SK-N-SH treated with all-trans-retinoic acid at 6 μM for 48 hours (cell line): ENCODE results near the gene SYNE1.

Experiments
- ATAC-seq: fragments of 200-7000 bp; cut with Tn5 transposase; 3 replicates; pipeline ENCODE4 v1.9.1; 2020; ENCODE audit warnings: mild to moderate bottlenecking, moderate library complexity
- BACH2 ChIP-seq: fragments of 250-450 bp; sonication (Bioruptor Pico); IDR thresholded peaks from 2 replicates; pipeline ENCODE4 v1.9.0; 2021; ENCODE audit warnings: mild to moderate bottlenecking, borderline replicate concordance
- CSDC2 ChIP-seq: fragments of 250-450 bp; sonication (Bioruptor Pico); IDR thresholded peaks from 2 replicates; pipeline ENCODE4 v1.5.0; 2020; ENCODE audit warnings: mild to moderate bottlenecking, moderate library complexity
- ESRRG ChIP-seq: fragments of 250-450 bp; sonication (Bioruptor Pico); IDR thresholded peaks from 2 replicates; pipeline ENCODE4 v1.6.1; 2021; ENCODE audit warnings: mild to moderate bottlenecking
- ISL1 ChIP-seq: fragments of 250-450 bp; sonication (Bioruptor Pico); IDR thresholded peaks from 2 replicates; pipeline ENCODE4 v2.1.2; 2022; ENCODE audit warnings: mild to moderate bottlenecking, moderate library complexity
- OSR1 ChIP-seq: fragments of 250-450 bp; sonication (Bioruptor Pico); IDR thresholded peaks from 2 replicates; pipeline ENCODE4 v1.8.0; 2022; ENCODE audit warnings: moderate library complexity, mild to moderate bottlenecking, inconsistent platforms
- PPARA ChIP-seq: fragments of 250-450 bp; sonication (Bioruptor Pico); IDR thresholded peaks from 2 replicates; pipeline ENCODE4 v1.5.0; 2020; ENCODE audit warnings: mild to moderate bottlenecking, borderline replicate concordance
- RARB ChIP-seq: fragments of 250-450 bp; sonication (Bioruptor Pico); IDR thresholded peaks from 2 replicates; pipeline ENCODE4 v1.8.0; 2021; ENCODE audit warnings: mild to moderate bottlenecking, moderate library complexity
- SNAI2 ChIP-seq: fragments of 250-450 bp; sonication (Bioruptor Pico); IDR thresholded peaks from 2 replicates; pipeline ENCODE4 v1.5.0; 2020; ENCODE audit warnings: mild to moderate bottlenecking, moderate library complexity
- TCF4 ChIP-seq: fragments of 250-450 bp; sonication (Bioruptor Pico); IDR thresholded peaks from 2 replicates; pipeline ENCODE4 v1.8.0; 2021; ENCODE audit warnings: mild to moderate bottlenecking, moderate library complexity, borderline replicate concordance
- TOX ChIP-seq: fragments of 250-450 bp; sonication (Bioruptor Pico); IDR thresholded peaks from 2 replicates; pipeline ENCODE4 v1.8.0; 2021; ENCODE audit warnings: mild to moderate bottlenecking, moderate library complexity, borderline replicate concordance
- ZC3H10 ChIP-seq: fragments of 250-450 bp; sonication (Bioruptor Pico); IDR thresholded peaks from 2 replicates; pipeline ENCODE4 v1.5.1; 2021; ENCODE audit warnings: mild to moderate bottlenecking, moderate library complexity
- ZFP3 ChIP-seq: fragments of 250-450 bp; sonication (Bioruptor Pico); IDR thresholded peaks from 2 replicates; pipeline ENCODE4 v1.5.0; 2020; ENCODE audit warnings: mild to moderate bottlenecking, moderate library complexity
- ZFP30 ChIP-seq: fragments of 450-650 bp; formaldehyde crosslinking; IDR thresholded peaks from 2 replicates; pipeline ENCODE4 v1.5.0; 2022; ENCODE audit warnings: mild to moderate bottlenecking, moderate library complexity
- ZNF565 ChIP-seq: fragments of 450-650 bp; formaldehyde crosslinking; conservative IDR thresholded peaks from 2 replicates; pipeline ENCODE4 v1.5.0; 2020; ENCODE audit warnings: low read depth, mild to moderate bottlenecking, moderate library complexity
- ZNF70 ChIP-seq: fragments of 450-650 bp; formaldehyde crosslinking; IDR thresholded peaks from 2 replicates; pipeline ENCODE4 v1.5.0; 2020; ENCODE audit warnings: mild to moderate bottlenecking, moderate library complexity
- ZNF8 ChIP-seq: fragments of 450-650 bp; formaldehyde crosslinking; IDR thresholded peaks from 2 replicates; pipeline ENCODE4 v1.5.0; 2020; ENCODE audit warnings: mild to moderate bottlenecking, moderate library complexity
- TF ChIP-seq, protein P1 (sequence below): fragments of 250-450 bp; sonication (Bioruptor Pico); IDR thresholded peaks from 2 replicates; pipeline ENCODE4 v1.8.0; 2020; ENCODE audit warnings: mild to moderate bottlenecking, moderate library complexity, borderline replicate concordance
- TF ChIP-seq, protein P2 (sequence below): fragments of 250-450 bp; sonication (Bioruptor Pico); IDR thresholded peaks from 2 replicates; pipeline ENCODE4 v1.5.1; 2021; ENCODE audit warnings: mild to moderate bottlenecking, moderate library complexity
- TF ChIP-seq, protein P3 (sequence below): fragments of 250-450 bp; sonication (Bioruptor Pico); IDR thresholded peaks from 2 replicates; pipeline ENCODE4 v1.5.1; 2020; ENCODE audit warnings: low read depth, mild to moderate bottlenecking, moderate library complexity
- TF ChIP-seq, protein P4 (sequence below): fragments of 250-450 bp; sonication (Bioruptor Pico); IDR thresholded peaks from 2 replicates; pipeline ENCODE4 v1.8.0; 2021; ENCODE audit warnings: low read depth, mild to moderate bottlenecking, moderate library complexity, borderline replicate concordance

The SYNE1 gene

DNA sequence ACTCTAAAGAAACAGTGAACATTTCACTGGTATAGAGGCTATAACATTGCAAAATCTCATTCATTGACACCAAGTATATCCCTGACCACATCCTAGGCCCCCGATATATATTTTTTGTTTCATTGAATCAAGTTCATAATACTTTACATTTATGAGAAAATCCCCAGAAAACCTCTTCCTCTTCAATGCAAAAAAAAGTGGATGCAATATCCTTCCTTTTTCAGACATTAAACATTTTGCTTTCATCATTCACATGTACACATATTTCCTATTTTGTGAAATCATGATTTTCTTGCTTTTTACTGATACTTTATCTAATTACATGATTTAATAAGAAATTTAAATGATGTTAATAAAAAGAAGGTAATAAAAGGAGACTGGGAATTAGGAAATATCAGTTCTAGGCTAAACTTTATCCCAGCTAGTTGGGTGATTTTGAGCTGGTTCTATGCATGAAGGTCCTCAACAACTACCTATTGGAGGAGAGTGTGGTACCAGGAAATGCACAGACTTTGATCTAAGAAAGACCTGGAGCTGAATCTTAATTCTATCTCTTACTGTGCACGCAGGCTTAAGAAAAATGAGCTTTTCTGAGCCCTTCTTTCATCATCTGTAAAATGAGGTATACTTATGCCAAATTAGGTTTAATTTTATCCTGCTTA is 4.9 kb downstream of the SYNE1 start (continued):
- TF ChIP-seq, protein P1, sequence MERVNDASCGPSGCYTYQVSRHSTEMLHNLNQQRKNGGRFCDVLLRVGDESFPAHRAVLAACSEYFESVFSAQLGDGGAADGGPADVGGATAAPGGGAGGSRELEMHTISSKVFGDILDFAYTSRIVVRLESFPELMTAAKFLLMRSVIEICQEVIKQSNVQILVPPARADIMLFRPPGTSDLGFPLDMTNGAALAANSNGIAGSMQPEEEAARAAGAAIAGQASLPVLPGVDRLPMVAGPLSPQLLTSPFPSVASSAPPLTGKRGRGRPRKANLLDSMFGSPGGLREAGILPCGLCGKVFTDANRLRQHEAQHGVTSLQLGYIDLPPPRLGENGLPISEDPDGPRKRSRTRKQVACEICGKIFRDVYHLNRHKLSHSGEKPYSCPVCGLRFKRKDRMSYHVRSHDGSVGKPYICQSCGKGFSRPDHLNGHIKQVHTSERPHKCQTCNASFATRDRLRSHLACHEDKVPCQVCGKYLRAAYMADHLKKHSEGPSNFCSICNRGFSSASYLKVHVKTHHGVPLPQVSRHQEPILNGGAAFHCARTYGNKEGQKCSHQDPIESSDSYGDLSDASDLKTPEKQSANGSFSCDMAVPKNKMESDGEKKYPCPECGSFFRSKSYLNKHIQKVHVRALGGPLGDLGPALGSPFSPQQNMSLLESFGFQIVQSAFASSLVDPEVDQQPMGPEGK (CRISPR knock-in tag) = no peak
- TF ChIP-seq, protein P2, sequence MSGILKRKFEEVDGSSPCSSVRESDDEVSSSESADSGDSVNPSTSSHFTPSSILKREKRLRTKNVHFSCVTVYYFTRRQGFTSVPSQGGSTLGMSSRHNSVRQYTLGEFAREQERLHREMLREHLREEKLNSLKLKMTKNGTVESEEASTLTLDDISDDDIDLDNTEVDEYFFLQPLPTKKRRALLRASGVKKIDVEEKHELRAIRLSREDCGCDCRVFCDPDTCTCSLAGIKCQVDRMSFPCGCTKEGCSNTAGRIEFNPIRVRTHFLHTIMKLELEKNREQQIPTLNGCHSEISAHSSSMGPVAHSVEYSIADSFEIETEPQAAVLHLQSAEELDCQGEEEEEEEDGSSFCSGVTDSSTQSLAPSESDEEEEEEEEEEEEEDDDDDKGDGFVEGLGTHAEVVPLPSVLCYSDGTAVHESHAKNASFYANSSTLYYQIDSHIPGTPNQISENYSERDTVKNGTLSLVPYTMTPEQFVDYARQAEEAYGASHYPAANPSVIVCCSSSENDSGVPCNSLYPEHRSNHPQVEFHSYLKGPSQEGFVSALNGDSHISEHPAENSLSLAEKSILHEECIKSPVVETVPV (CRISPR knock-in tag) = no peak
- TF ChIP-seq ZFP30 (CRISPR knock-in tag) (no peak), SNAI2 (CRISPR knock-in tag) (no peak), ZNF565 (no peak), ESRRG (CRISPR knock-in tag) (no peak), ZNF70 (CRISPR knock-in tag) (no peak), TOX (no peak)
- TF ChIP-seq, protein P3, sequence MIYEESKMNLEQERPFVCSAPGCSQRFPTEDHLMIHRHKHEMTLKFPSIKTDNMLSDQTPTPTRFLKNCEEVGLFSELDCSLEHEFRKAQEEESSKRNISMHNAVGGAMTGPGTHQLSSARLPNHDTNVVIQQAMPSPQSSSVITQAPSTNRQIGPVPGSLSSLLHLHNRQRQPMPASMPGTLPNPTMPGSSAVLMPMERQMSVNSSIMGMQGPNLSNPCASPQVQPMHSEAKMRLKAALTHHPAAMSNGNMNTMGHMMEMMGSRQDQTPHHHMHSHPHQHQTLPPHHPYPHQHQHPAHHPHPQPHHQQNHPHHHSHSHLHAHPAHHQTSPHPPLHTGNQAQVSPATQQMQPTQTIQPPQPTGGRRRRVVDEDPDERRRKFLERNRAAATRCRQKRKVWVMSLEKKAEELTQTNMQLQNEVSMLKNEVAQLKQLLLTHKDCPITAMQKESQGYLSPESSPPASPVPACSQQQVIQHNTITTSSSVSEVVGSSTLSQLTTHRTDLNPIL (CRISPR knock-in tag) = no peak

DNA sequence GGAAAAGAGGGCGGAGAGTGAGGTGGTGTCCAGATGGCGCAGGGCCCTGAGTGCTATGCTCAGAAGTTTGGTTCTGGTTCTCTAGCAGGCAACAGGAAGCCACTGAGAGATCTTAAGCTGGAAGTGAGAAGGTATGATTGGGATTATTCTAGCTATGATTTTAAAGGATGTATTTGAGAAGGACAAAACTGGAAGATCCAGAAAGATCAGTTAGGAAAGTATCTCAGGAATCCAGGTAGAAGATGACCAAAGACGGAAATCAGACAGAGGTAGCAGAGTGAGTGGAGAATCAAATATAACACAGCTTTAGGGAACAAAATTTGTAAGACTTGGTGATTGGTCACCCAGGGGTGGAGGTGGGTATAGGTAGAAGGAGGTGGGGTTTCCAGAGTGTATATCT is 5.8 kb downstream of the SYNE1 start:
- no peak for ATAC-seq
- TF ChIP-seq ZC3H10 (CRISPR knock-in tag) (no peak), SNAI2 (CRISPR knock-in tag) (no peak), TOX (no peak), RARB (CRISPR knock-in tag) (no peak), ISL1 (no peak), ZFP30 (CRISPR knock-in tag) (no peak), ZNF565 (no peak), TCF4 (CRISPR knock-in tag) (no peak), PPARA (CRISPR knock-in tag) (no peak), CSDC2 (CRISPR knock-in tag) (no peak), ZFP3 (CRISPR knock-in tag) (no peak), ZNF8 (CRISPR knock-in tag) (no peak), ZNF70 (CRISPR knock-in tag) (no peak), OSR1 (no peak), ESRRG (CRISPR knock-in tag) (no peak), BACH2 (CRISPR knock-in tag) (no peak)
- TF ChIP-seq, protein P4, sequence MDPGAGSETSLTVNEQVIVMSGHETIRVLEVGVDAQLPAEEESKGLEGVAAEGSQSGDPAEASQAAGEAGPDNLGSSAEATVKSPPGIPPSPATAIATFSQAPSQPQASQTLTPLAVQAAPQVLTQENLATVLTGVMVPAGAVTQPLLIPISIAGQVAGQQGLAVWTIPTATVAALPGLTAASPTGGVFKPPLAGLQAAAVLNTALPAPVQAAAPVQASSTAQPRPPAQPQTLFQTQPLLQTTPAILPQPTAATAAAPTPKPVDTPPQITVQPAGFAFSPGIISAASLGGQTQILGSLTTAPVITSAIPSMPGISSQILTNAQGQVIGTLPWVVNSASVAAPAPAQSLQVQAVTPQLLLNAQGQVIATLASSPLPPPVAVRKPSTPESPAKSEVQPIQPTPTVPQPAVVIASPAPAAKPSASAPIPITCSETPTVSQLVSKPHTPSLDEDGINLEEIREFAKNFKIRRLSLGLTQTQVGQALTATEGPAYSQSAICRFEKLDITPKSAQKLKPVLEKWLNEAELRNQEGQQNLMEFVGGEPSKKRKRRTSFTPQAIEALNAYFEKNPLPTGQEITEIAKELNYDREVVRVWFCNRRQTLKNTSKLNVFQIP = no peak
- TF ChIP-seq, protein P3 (CRISPR knock-in tag) = no peak
- TF ChIP-seq, protein P1 (CRISPR knock-in tag) = no peak
- TF ChIP-seq, protein P2 (CRISPR knock-in tag) = no peak
